Osteoblast (primary cell): ENCODE measurements around the gene SLC6A13. TPM values are rescaled to one million over a fixed set of nuclear protein-coding genes. Genes with fewer than 3 reads are reported as not detected.

ENCODE experiments used
- DNase-seq: peaks from one replicate; pipeline ENCODE4 v3.0.0; 2011; ENCODE audit warnings: low spot score, mixed read lengths; ENCODE audit not compliant: insufficient read length; ENCODE audit errors: missing footprints
- H2AFZ ChIP-seq: 2 replicates; pipeline ENCODE4 v1.6.0; 2011; ENCODE audit warnings: mild to moderate bottlenecking, low read length
- H3K27ac ChIP-seq: 2 replicates; pipeline ENCODE4 v1.5.1; 2011; ENCODE audit warnings: mild to moderate bottlenecking, low read depth, low read length, moderate library complexity
- H3K27me3 ChIP-seq: 2 replicates; pipeline ENCODE4 v1.6.0; 2012; ENCODE audit warnings: mild to moderate bottlenecking, control low read depth, inconsistent platforms, low read length, moderate library complexity; ENCODE audit not compliant: insufficient read depth
- H3K36me3 ChIP-seq: 2 replicates; pipeline ENCODE4 v1.5.1; 2011; ENCODE audit warnings: mild to moderate bottlenecking, low read length, control low read depth, moderate library complexity; ENCODE audit not compliant: insufficient read depth
- H3K4me1 ChIP-seq: 2 replicates; pipeline ENCODE4 v1.5.1; 2011; ENCODE audit warnings: mild to moderate bottlenecking, low read length, control low read depth, moderate library complexity; ENCODE audit not compliant: insufficient read depth
- H3K4me2 ChIP-seq: 2 replicates; pipeline ENCODE4 v1.6.0; 2011; ENCODE audit warnings: mild to moderate bottlenecking, low read length; ENCODE audit not compliant: insufficient read depth
- H3K4me3 ChIP-seq: fragments of 200-600 bp; sonication (generic); 3 replicates; pipeline ENCODE4 v1.5.1; 2012; ENCODE audit warnings: mild to moderate bottlenecking, low read length, inconsistent platforms; ENCODE audit not compliant: insufficient read depth
- H3K79me2 ChIP-seq: 2 replicates; pipeline ENCODE4 v1.6.0; 2012; ENCODE audit warnings: mild to moderate bottlenecking, low read length, control low read depth, inconsistent platforms; ENCODE audit not compliant: insufficient read depth
- H3K9me3 ChIP-seq: 2 replicates; pipeline ENCODE4 v1.5.1; 2011; ENCODE audit warnings: low read depth, low read length, control low read depth
- H4K20me1 ChIP-seq: 2 replicates; pipeline ENCODE4 v1.6.0; 2012; ENCODE audit warnings: mild to moderate bottlenecking, low read length, control low read depth; ENCODE audit not compliant: insufficient read depth
- total RNA-seq: library from RNA; depleted of rRNA; stranded (reverse); fragments of >200 nt; gene quantifications from 2 replicates; pipeline ENCODE4 v1.2.3, GENCODE V29; 2012
- TF ChIP-seq, protein P1 (sequence below): IDR thresholded peaks from 2 replicates; pipeline ENCODE4 v1.5.1; 2011; ENCODE audit warnings: mild to moderate bottlenecking, low read depth, low read length, moderate library complexity; ENCODE audit errors: extremely low read depth

SLC6A13 gene
- total RNA-seq, 1 donor = not detected

DNA sequence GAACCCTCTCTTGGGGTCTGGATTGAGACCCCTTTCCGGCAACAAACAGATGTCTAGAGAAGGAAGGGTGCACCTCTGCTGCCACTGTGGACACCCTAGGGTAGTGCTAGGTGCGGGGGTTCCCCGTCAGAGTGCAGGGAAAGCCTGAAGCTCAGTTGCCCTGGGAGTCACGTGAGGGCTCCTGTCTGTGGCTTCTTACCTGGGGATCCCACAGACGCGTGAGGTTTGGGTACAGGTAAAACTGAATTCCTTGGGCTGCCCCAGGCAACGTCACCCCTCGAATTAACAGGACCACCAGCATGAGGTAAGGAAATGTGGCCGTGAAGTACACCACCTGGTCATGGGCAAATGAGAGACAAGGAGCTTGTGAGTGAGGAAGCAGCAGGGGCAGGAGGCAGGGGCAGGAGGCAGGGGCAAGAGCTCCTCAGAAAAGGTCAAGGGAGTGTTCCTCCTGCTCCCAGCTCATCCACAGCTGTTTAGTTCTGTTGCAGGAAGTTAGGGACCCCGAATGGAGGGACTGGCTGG is 27.7 kb downstream of the SLC6A13 start:
- no peak for DNase-seq
- Histone ChIP-seq H3K79me2 (no peaks in the 10 kb centered on the region), H3K9me3 (no peaks in the 10 kb centered on the region), H4K20me1 (no peaks in the 10 kb centered on the region), H3K4me3 (no peak overlapping the region), H2AFZ (no peak overlapping the region), H3K4me2 (no peak overlapping the region), H3K27ac (no peak overlapping the region), H3K36me3 (no peaks in the 10 kb centered on the region), H3K27me3 (peaks cover 36% of the 10 kb centered on the region), H3K4me1 (no peaks in the 10 kb centered on the region)
- TF ChIP-seq, protein P1, sequence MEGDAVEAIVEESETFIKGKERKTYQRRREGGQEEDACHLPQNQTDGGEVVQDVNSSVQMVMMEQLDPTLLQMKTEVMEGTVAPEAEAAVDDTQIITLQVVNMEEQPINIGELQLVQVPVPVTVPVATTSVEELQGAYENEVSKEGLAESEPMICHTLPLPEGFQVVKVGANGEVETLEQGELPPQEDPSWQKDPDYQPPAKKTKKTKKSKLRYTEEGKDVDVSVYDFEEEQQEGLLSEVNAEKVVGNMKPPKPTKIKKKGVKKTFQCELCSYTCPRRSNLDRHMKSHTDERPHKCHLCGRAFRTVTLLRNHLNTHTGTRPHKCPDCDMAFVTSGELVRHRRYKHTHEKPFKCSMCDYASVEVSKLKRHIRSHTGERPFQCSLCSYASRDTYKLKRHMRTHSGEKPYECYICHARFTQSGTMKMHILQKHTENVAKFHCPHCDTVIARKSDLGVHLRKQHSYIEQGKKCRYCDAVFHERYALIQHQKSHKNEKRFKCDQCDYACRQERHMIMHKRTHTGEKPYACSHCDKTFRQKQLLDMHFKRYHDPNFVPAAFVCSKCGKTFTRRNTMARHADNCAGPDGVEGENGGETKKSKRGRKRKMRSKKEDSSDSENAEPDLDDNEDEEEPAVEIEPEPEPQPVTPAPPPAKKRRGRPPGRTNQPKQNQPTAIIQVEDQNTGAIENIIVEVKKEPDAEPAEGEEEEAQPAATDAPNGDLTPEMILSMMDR = no peak

DNA sequence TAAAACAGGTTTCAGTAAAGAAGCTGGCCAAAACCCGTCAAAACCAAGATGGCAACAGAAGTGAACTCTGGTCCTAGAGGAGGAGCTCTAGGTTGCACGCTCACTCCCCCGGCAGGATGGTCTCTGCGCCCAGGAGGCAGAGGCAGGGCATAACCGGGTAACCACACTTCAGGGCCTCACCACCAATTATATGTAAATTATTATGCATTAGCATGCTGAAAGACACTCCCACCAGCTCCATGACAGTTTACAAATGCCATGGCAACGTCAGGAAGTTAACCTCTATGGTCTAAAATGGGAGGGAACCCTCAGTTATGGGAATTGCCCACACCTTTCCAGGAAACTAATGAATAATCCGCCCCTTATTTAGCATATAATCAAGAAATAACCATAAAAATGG is 28.6 kb downstream of the SLC6A13 start:
- Histone ChIP-seq H3K4me3 (no peak overlapping the region), H3K9me3 (no peaks in the 10 kb centered on the region), H3K79me2 (no peaks in the 10 kb centered on the region), H3K27me3 (peaks cover 44% of the 10 kb centered on the region), H3K27ac (no peak overlapping the region), H2AFZ (no peak overlapping the region), H3K36me3 (no peaks in the 10 kb centered on the region), H3K4me1 (no peaks in the 10 kb centered on the region), H4K20me1 (no peaks in the 10 kb centered on the region), H3K4me2 (no peak overlapping the region)
- TF ChIP-seq, protein P1 = no peak
- DNase-seq = no peak

DNA sequence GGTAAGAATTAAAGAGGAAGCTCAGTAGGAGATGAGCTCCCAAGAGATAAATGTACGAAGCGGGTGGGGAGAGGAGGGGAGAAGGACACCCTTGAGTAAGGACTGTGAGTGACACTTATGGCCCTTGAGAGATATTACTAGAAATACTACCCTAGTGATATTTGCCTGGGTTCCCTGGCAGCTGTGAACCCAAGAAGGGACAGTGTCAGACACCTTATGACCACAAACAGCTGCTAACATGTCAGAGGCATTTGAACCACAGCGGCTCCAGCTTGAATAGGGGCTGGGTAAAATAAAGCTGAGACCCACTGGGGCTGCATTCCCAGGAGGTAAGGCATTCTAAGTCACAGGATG is 29.0 kb downstream of the SLC6A13 start:
- H3K79me2 ChIP-seq = no peaks in the 10 kb centered on the region
- H3K4me1 ChIP-seq = no peaks in the 10 kb centered on the region
- peaks cover 46% of the 10 kb centered on the region for H3K27me3 ChIP-seq
- no peak overlapping the region for H3K4me2 ChIP-seq
- no peak overlapping the region for H3K4me3 ChIP-seq
- no peaks in the 10 kb centered on the region for H4K20me1 ChIP-seq
- H2AFZ ChIP-seq = no peak overlapping the region
- H3K27ac ChIP-seq = no peak overlapping the region
- TF ChIP-seq, protein P1 = no peak
- H3K9me3 ChIP-seq = no peaks in the 10 kb centered on the region
- H3K36me3 ChIP-seq = no peaks in the 10 kb centered on the region
- DNase-seq = no peak

DNA sequence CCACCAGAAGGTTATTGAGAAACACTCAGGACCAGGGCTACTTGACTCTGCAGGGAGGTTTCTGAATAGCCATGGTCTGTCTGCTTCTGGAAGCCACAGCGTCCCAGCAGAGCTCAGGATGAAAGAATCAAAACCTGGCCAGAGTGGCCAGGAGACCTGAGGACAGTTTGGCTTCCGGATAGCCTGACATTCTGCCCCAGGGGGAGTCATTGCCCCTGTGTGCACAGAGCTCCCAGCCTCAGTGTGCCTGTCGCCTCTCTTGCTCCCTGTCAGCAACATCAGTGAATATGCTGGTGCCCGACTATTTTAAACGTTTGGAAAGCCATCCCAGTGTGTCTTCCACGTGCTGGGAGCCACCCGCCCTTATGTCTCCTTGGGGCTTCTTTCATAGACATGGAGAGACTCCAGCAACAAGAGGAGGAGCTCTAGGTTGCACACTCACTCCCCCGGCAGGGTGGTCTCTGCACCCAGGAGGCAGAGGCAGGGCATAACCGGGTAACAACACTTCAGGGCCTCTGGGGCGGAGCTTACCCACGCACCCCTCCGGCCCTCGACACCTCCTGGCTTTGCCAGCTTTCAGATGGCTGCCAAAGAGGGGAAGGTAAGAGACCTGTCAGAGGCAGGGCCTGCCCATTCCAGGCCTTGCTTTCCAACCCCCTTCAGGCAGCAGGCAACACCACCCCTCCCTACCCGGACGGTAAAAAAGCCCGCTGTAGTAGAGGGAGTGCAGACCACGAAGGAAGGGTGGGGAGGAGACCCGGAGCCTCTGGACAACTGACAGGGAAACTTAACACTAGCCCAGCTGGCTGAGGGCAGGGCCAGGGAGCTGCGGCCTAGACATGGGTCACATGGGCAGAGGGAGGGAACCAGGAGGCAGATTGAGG is 29.7 kb downstream of the SLC6A13 start:
- no peak overlapping the region for H3K27ac ChIP-seq
- TF ChIP-seq, protein P1 = no peak
- no peak overlapping the region for H3K4me2 ChIP-seq
- H3K27me3 ChIP-seq = peaks cover 48% of the 10 kb centered on the region
- H4K20me1 ChIP-seq = no peaks in the 10 kb centered on the region
- H3K79me2 ChIP-seq = no peaks in the 10 kb centered on the region
- H3K4me3 ChIP-seq = no peak overlapping the region
- H3K4me1 ChIP-seq = no peaks in the 10 kb centered on the region
- no peaks in the 10 kb centered on the region for H3K9me3 ChIP-seq
- H3K36me3 ChIP-seq = no peaks in the 10 kb centered on the region
- H2AFZ ChIP-seq = no peak overlapping the region
- DNase-seq = no peak
